GM19238 (cell line): ENCODE results near the gene PTGR2.
A peak's percentile ranks its signal among the peaks of the same experiment; 100 is the strongest.
"Not testable (repeated sequence)": the region's sequence is repeated elsewhere in the genome, so short reads cannot be mapped to it uniquely, and the experiment has no call there.

Source experiments
- DNase-seq: peaks from one replicate; pipeline ENCODE4 v3.0.0; 2011; ENCODE audit warnings: low spot score; ENCODE audit not compliant: insufficient read length

PTGR2 gene

GRCh38 chr14:73851567-73852382 lies at the start of gene PTGR2:
TSS of gene PTGR2 (plus strand) at chr14:73851831. CDS start at chr14:73858863, 7,032 bp downstream.
- DNase-seq = peak; percentile 92

GRCh38 chr14:73802431-73803188 lies 49.0 kb upstream of the PTGR2 start:
- no peak for DNase-seq

GRCh38 chr14:73804636-73805035 lies 47.0 kb upstream of the PTGR2 start:
- no peak for DNase-seq

- DNase-seq = no peak
These were observed 44.2 kb upstream of the PTGR2 start for GRCh38 chr14:73807457-73807856.

GRCh38 chr14:73809391-73809790 lies 42.2 kb upstream of the PTGR2 start:
- DNase-seq = no peak

- DNase-seq = no peak
These were observed 41.0 kb upstream of the PTGR2 start for GRCh38 chr14:73810478-73811163.

- DNase-seq = no peak
These were observed 40.5 kb upstream of the PTGR2 start for GRCh38 chr14:73811164-73811503.

GRCh38 chr14:73814153-73814552 lies 37.5 kb upstream of the PTGR2 start:
- no peak for DNase-seq

- no peak for DNase-seq
These were observed 35.8 kb upstream of the PTGR2 start for GRCh38 chr14:73815849-73816248.

- DNase-seq = no peak
These were observed 35.2 kb upstream of the PTGR2 start for GRCh38 chr14:73816393-73816816.

- no peak for DNase-seq
These were observed 34.5 kb upstream of the PTGR2 start for GRCh38 chr14:73817020-73817655.

GRCh38 chr14:73818821-73819220 lies 32.8 kb upstream of the PTGR2 start:
- no peak for DNase-seq

- no peak for DNase-seq
These were observed 31.0 kb upstream of the PTGR2 start for GRCh38 chr14:73820631-73821030.

GRCh38 chr14:73823339-73823885 lies 28.2 kb upstream of the PTGR2 start:
- no peak for DNase-seq

- no peak for DNase-seq
These were observed 27.5 kb upstream of the PTGR2 start for GRCh38 chr14:73824127-73824526.

GRCh38 chr14:73824536-73824935 lies 27.1 kb upstream of the PTGR2 start:
- DNase-seq = no peak

- peak; percentile 77 for DNase-seq
These were observed 26.0 kb upstream of the PTGR2 start for GRCh38 chr14:73825551-73826188.

- not testable (repeated sequence) for DNase-seq
These were observed 24.4 kb upstream of the PTGR2 start for GRCh38 chr14:73827190-73827589.

GRCh38 chr14:73829071-73829470 lies 22.6 kb upstream of the PTGR2 start:
- no peak for DNase-seq

- peak; percentile 43 for DNase-seq
These were observed 21.9 kb upstream of the PTGR2 start for GRCh38 chr14:73829526-73830431.
